Activated naive CD8-positive, alpha-beta T cell treated with anti-CD3 and anti-CD28 coated beads, Interleukin-2, amount 50 U/mL, for 16 hours (primary cell): Measurements from ENCODE around the gene C17orf107.
A peak's percentile ranks its signal among the peaks of the same experiment; 100 is the strongest.
"Not testable (repeated sequence)": the region's sequence is repeated elsewhere in the genome, so short reads cannot be mapped to it uniquely, and the experiment has no call there.

Experiments
- DNase-seq: peaks from one replicate; pipeline ENCODE4 v3.0.0-alpha.2; 2020; ENCODE audit warnings: low read depth, low spot score

Gene C17orf107

GRCh38 chr17:4899341-4900230 lies at the start of gene C17orf107:
TSS of gene C17orf107 (plus strand) at chr17:4899536. CDS start at chr17:4899763, 227 bp downstream.
- peak; percentile 96 for DNase-seq

GRCh38 chr17:4850246-4850645 lies 49.1 kb upstream of the C17orf107 start:
- no peak for DNase-seq

- DNase-seq: no peak
These were observed 48.3 kb upstream of the C17orf107 start for GRCh38 chr17:4851084-4851483.

GRCh38 chr17:4852567-4853207 lies 46.6 kb upstream of the C17orf107 start:
- DNase-seq: no peak

GRCh38 chr17:4853208-4853671 lies 46.1 kb upstream of the C17orf107 start:
- no peak for DNase-seq

- no peak for DNase-seq
These were observed 45.1 kb upstream of the C17orf107 start for GRCh38 chr17:4854111-4854681.

- no peak for DNase-seq
These were observed 42.9 kb upstream of the C17orf107 start for GRCh38 chr17:4856271-4856936.

- DNase-seq: no peak
These were observed 42.4 kb upstream of the C17orf107 start for GRCh38 chr17:4856937-4857314.

GRCh38 chr17:4857347-4857746 lies 42.0 kb upstream of the C17orf107 start:
- DNase-seq: not testable (repeated sequence)

- no peak for DNase-seq
These were observed 41.1 kb upstream of the C17orf107 start for GRCh38 chr17:4858068-4858881.

- no peak for DNase-seq
These were observed 40.5 kb upstream of the C17orf107 start for GRCh38 chr17:4858882-4859260.

- no peak for DNase-seq
These were observed 39.3 kb upstream of the C17orf107 start for GRCh38 chr17:4859816-4860625.

GRCh38 chr17:4860651-4861050 lies 38.7 kb upstream of the C17orf107 start:
- DNase-seq: no peak

- DNase-seq: no peak
These were observed 38.3 kb upstream of the C17orf107 start for GRCh38 chr17:4861052-4861451.

- DNase-seq: no peak
These were observed 36.6 kb upstream of the C17orf107 start for GRCh38 chr17:4862720-4863119.

- no peak for DNase-seq
These were observed 36.0 kb upstream of the C17orf107 start for GRCh38 chr17:4863321-4863720.

GRCh38 chr17:4867535-4867934 lies 31.8 kb upstream of the C17orf107 start:
- not testable (repeated sequence) for DNase-seq

- DNase-seq: not testable (repeated sequence)
These were observed 30.0 kb upstream of the C17orf107 start for GRCh38 chr17:4869058-4869998.

- no peak for DNase-seq
These were observed 28.5 kb upstream of the C17orf107 start for GRCh38 chr17:4870855-4871254.
